GM18519 (cell line): ENCODE data around the gene PPP1R1C.
"Not testable (repeated sequence)": the region's sequence is repeated elsewhere in the genome, so short reads cannot be mapped to it uniquely, and the experiment has no call there.

Experiments used
- ATAC-seq: cut with Tn5 transposase; IDR thresholded peaks from one replicate; pipeline ENCODE4 v1.9.1; 2021; ENCODE audit warnings: mild to moderate bottlenecking, moderate library complexity; ENCODE audit not compliant: unreplicated experiment, low FRiP score

Gene PPP1R1C

DNA sequence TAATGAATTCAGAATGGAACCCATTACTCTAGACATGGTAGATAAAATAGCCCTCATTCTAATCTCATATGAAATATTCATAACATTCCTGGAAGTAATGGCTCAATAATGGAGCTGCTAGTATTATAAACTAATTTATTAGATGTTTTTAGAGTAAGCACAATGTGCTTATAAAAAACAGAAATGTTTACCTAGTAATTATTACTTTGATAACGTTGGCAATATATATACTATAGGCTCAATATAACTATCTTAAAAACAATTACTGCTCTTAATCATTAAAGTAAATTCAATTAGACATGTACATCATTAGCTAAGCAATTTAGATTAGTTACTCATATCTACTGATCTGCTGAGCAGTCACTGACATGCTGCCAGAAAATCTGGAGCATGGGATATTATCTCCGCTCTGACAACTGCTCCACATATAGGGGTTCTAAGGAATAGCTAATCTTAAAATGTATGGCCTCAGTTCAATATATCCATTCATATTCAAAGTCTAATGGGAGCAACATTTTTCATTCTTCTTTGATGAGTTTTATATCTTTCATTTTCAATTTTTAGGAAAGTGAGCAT, 19.4 kb downstream of the PPP1R1C start:
- ATAC-seq: no peak

GRCh38 chr2:182006595-182007341, 21.1 kb downstream of the PPP1R1C start:
- no peak for ATAC-seq

DNA sequence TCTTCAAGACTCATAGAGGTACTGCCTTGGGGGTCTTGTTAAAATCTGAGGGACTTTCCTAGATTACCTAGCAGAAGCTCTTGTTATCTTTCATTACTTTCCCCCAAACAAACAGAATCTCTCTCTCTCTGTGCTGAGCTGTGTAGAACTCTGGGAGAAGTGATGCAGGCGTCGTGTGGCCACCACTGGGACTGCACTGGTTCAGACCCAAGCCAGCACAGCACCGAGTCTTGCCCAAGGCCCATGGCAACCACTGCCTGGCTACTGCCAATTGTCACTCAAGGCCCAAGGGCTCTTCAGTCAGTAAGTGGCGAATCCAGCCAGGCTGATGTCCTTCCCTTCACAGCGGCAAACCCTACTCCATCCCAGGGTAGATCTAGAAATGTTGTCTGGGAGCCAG, 28.6 kb downstream of the PPP1R1C start:
- ATAC-seq: no peak

GRCh38 chr2:182015334-182016109, 29.9 kb downstream of the PPP1R1C start:
- ATAC-seq: no peak

DNA sequence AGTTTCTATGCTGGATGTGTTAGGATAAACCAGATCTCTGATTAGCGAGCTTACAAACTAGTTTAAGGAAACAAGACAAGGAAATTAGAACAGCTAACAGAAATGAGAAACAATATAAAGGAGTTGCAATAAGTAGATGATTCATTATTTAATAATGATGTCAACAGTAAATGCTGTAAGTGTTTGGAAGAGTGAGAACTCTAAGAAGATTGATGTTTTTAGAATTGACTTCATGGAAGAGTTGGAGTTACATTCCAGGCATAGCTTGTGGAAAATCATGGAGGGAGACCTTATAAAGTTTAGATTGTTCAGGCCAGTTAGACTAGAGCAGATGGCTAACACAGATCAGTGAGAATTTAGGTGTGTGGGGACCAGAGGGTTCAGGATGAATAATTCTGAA, 32.6 kb downstream of the PPP1R1C start:
- no peak for ATAC-seq

GRCh38 chr2:182019731-182020130, 34.1 kb downstream of the PPP1R1C start:
- no peak for ATAC-seq

GRCh38 chr2:182020286-182021070, 34.8 kb downstream of the PPP1R1C start:
- no peak for ATAC-seq

GRCh38 chr2:182023235-182023634, 37.6 kb downstream of the PPP1R1C start:
- no peak for ATAC-seq

DNA sequence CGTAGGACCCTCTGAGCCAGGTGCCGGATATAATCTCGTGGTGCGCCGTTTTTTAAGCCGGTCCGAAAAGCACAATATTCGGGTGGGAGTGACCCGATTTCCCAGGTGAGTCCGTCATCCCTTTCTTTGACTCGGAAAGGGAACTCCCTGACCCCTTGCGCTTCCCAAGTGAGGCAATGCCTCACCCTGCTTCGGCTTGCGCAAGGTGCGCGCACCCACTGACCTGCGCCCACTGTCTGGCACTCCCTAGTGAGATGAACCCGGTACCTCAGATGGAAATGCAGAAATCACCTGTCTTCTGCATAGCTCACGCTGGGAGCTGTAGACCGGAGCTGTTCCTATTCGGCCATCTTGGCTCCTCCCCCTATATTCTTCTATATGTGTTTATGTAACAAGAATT, 45.2 kb downstream of the PPP1R1C start:
- not testable (repeated sequence) for ATAC-seq

- no peak for ATAC-seq
Measured at GRCh38 chr2:182031956-182032355, 46.3 kb downstream of the PPP1R1C start.

GRCh38 chr2:182033449-182033848, 47.8 kb downstream of the PPP1R1C start:
- no peak for ATAC-seq

DNA sequence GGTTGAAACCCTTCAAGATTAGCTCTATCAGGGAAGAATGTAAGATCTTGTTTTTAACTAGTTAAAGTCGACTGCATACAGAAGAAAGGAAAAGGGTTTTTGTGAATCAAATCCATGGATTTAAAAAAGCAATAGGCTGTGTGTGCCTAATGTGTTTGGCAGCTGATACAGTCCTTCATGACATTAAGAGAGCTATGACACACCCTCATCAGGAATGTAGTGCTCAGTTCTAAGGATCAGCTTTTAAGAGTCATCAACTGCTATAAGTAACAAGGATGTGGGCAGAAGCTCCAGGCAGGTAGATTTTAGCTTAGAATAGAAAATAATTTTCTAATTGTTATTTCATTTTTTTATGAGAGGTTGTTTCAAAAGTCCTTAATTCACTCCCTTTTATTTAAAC, 52.9 kb downstream of the PPP1R1C start:
- no peak for ATAC-seq

- ATAC-seq: no peak
Measured at GRCh38 chr2:182043021-182043420, 57.4 kb downstream of the PPP1R1C start.

GRCh38 chr2:182043861-182044260, 58.2 kb downstream of the PPP1R1C start:
- ATAC-seq: no peak

- no peak for ATAC-seq
Measured at GRCh38 chr2:182047544-182047943, 61.9 kb downstream of the PPP1R1C start.

- ATAC-seq: no peak
Measured at GRCh38 chr2:182048088-182048487, 62.4 kb downstream of the PPP1R1C start.

DNA sequence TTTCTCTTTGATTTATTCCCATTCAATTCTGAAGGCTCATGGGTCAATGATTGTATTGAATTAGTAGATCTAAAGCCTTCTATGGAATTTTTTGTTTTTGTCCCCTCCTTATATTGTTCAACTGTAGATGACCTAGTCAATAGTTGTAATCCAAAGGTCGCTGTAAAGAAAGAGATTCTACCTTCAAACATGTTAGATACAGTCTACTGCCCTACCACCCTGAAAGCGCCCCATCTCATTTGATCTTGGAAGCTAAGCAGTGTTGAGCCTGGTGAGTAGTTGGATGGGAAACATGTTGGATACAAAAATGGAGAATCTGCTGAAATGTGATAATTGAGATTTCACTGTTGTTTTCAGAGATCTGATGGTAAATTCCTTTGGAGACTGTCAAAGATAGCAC, 63.0 kb downstream of the PPP1R1C start:
- ATAC-seq: no peak

- no peak for ATAC-seq
Measured at GRCh38 chr2:182049372-182050148, 63.9 kb downstream of the PPP1R1C start.

GRCh38 chr2:182050333-182051135, 64.9 kb downstream of the PPP1R1C start:
- ATAC-seq: no peak
